Measurements from ENCODE around the gene CLIC3.

Gene CLIC3

GRCh38 chr9:136997830-136998234, 1.5 kb upstream of the CLIC3 start:
- DNase-seq: peak in 2 of 5 experiments; percentile 38 to 80

- peak in 1 of 5 experiments; percentile 56 for DNase-seq
These were observed 1.0 kb upstream of the CLIC3 start for GRCh38 chr9:136997371-136997770.

- DNase-seq: no peak
These were observed 526 bp downstream of the CLIC3 start for GRCh38 chr9:136995772-136996311.

- no peak for DNase-seq
These were observed 1.0 kb downstream of the CLIC3 start for GRCh38 chr9:136995362-136995761.

- no peak for DNase-seq
These were observed 1.5 kb downstream of the CLIC3 start for GRCh38 chr9:136994888-136995230.

GRCh38 chr9:136994180-136994887, 2.0 kb downstream of the CLIC3 start:
- no peak for DNase-seq

- DNase-seq: no peak
These were observed 3.5 kb downstream of the CLIC3 start for GRCh38 chr9:136992819-136993369.

- DNase-seq: peak; percentile 88 to 94 (median 92)
These were observed 4.2 kb downstream of the CLIC3 start, which contains the start of gene PAXX for GRCh38 chr9:136991993-136992818. TSS of gene PAXX (plus strand) at chr9:136992422. CDS start at chr9:136992444, 22 bp downstream.

- no peak for DNase-seq
These were observed 6.0 kb downstream of the CLIC3 start for GRCh38 chr9:136990242-136990911.

- no peak for DNase-seq
These were observed 7.5 kb downstream of the CLIC3 start for GRCh38 chr9:136988872-136989271.

- DNase-seq: no peak
These were observed 10.5 kb downstream of the CLIC3 start for GRCh38 chr9:136985853-136986252.

GRCh38 chr9:136985027-136985602, 11.3 kb downstream of the CLIC3 start:
- no peak for DNase-seq

- DNase-seq: no peak
These were observed 11.8 kb downstream of the CLIC3 start for GRCh38 chr9:136984464-136985026.

- DNase-seq: no peak
These were observed 12.6 kb downstream of the CLIC3 start for GRCh38 chr9:136983656-136984314.

GRCh38 chr9:136983167-136983566, 13.2 kb downstream of the CLIC3 start:
- no peak for DNase-seq

GRCh38 chr9:136982232-136983051, 13.9 kb downstream of the CLIC3 start, which contains the start of gene LCNL1:
TSS of gene LCNL1 (plus strand) at chr9:136982993. CDS start at chr9:136983587, 594 bp downstream.
- DNase-seq: no peak

- no peak for DNase-seq
These were observed 14.7 kb downstream of the CLIC3 start for GRCh38 chr9:136981588-136982231.

GRCh38 chr9:136980669-136981478, 15.5 kb downstream of the CLIC3 start:
- DNase-seq: no peak

All from T-helper 2 cell (primary cell).